DND-41 (cell line): Measurements from ENCODE around the gene NUP50.

Experiments
- ATAC-seq: fragments of 200-7000 bp; cut with Tn5 transposase; 3 replicates; pipeline ENCODE4 v1.9.1; 2021; ENCODE audit warnings: low read depth; ENCODE audit not compliant: insufficient read depth
- DNase-seq: peaks from one replicate; pipeline ENCODE4 v3.0.0-alpha.2; 2020
- H2AFZ ChIP-seq: 2 replicates; pipeline ENCODE4 v1.6.0; 2012; ENCODE audit warnings: low read depth, low read length
- H3K27ac ChIP-seq: 2 replicates; pipeline ENCODE4 v1.5.1; 2012; ENCODE audit warnings: low read length, inconsistent platforms
- H3K27me3 ChIP-seq: fragments of 200-600 bp; sonication (generic); 2 replicates; pipeline ENCODE4 v1.6.0; 2012; ENCODE audit warnings: low read length, mild to moderate bottlenecking, inconsistent platforms; ENCODE audit not compliant: insufficient read depth, poor library complexity
- H3K36me3 ChIP-seq: 2 replicates; pipeline ENCODE4 v1.5.1; 2012; ENCODE audit warnings: low read length, inconsistent platforms; ENCODE audit not compliant: insufficient read depth
- H3K4me1 ChIP-seq: 2 replicates; pipeline ENCODE4 v1.5.1; 2012; ENCODE audit warnings: mild to moderate bottlenecking, low read length; ENCODE audit not compliant: insufficient read depth
- H3K4me2 ChIP-seq: 2 replicates; pipeline ENCODE4 v1.6.0; 2012; ENCODE audit warnings: mild to moderate bottlenecking, moderate library complexity, low read length, inconsistent platforms; ENCODE audit not compliant: insufficient read depth
- H3K4me3 ChIP-seq, 2 experiments: fragments of 200-600 bp in 1 of 2; shearing (Covaris generic) in 1 of 2; 2 replicates each; pipeline ENCODE4 v1.5.1; 2012 to 2016; ENCODE audit warnings: inconsistent platforms in 2 of 2, low read length in 2 of 2, mild to moderate bottlenecking in 2 of 2, low read depth in 1 of 2, moderate library complexity in 1 of 2
- H3K79me2 ChIP-seq: 2 replicates; pipeline ENCODE4 v1.6.0; 2012; ENCODE audit warnings: low read length, inconsistent platforms; ENCODE audit not compliant: insufficient read depth
- H3K9ac ChIP-seq: 2 replicates; pipeline ENCODE4 v1.6.0; 2012; ENCODE audit warnings: low read depth, mild to moderate bottlenecking, inconsistent platforms, low read length, moderate library complexity
- H3K9me3 ChIP-seq: 2 replicates; pipeline ENCODE4 v1.5.1; 2012; ENCODE audit warnings: low read length, moderate library complexity, mild to moderate bottlenecking, inconsistent platforms; ENCODE audit not compliant: insufficient read depth, severe bottlenecking
- H4K20me1 ChIP-seq: 2 replicates; pipeline ENCODE4 v1.6.0; 2012; ENCODE audit warnings: low read length; ENCODE audit not compliant: insufficient read depth
- CTCF ChIP-seq: IDR thresholded peaks from 2 replicates; pipeline ENCODE4 v1.5.1; 2012; ENCODE audit warnings: borderline replicate concordance, low read length, moderate library complexity, mild to moderate bottlenecking; ENCODE audit not compliant: poor library complexity, severe bottlenecking; ENCODE audit errors: extremely low read depth
- EZH2 ChIP-seq: IDR thresholded peaks from 3 replicates; pipeline ENCODE4 v1.6.1; 2012; ENCODE audit warnings: borderline replicate concordance, low read depth, mild to moderate bottlenecking, moderate library complexity, low read length, inconsistent platforms; ENCODE audit not compliant: severe bottlenecking

The NUP50 gene

DNA sequence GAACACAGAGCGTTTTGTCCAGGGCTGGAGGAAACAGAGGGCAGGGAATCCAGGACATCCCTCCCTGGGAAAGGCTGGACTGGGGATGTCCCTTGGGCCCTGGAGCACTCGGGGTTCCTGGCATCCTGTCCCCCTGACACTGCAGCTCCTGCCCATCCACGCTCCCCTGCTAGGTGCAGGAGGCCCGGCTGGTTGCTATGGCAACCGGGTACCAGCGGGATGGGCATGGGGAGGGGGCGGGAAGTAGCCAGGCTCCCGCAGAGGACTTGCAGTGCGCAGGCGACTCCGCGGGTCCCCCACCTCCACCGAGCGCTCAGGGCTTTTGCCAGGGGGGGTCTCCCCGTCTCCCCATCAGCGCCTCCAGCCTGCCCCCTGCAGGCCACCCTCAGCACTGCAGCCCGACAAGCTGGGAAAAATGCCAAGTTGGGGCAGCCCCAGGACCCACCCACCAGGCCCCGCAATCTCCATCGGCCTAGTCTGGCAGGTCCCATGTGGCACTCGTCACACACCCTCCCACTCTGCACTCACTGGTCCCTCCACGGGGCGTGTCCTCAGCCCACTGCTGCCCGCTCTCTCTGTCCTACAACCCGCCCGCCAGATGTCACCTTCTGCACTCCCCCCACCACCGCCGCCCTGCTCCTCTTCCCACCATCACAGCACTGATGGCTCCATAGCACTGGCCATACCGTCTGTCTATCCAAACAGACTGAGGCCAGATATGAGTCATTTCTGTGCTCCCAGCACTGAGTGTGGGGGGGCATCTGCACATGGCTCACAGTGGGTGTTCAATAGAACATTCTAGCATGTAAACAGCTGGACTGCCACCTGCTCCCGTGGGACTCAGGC, 45.5 kb downstream of the NUP50 start:
- Histone ChIP-seq H3K9ac (no peak overlapping the region), H3K4me2 (no peak overlapping the region), H3K27ac (no peak overlapping the region), H3K4me1 (no peaks in the 10 kb centered on the region), H3K79me2 (no peaks in the 10 kb centered on the region), H3K4me3 (no peak overlapping the region), H3K36me3 (peaks cover 11% of the 10 kb centered on the region; the same call in 1 of the 2 replicates), H3K27me3 (no peaks in the 10 kb centered on the region), H4K20me1 (peaks cover 35% of the 10 kb centered on the region; the same call in 1 of the 2 replicates), H2AFZ (no peak overlapping the region), H3K9me3 (no peaks in the 10 kb centered on the region)
- peak; percentile 42 for DNase-seq
- peak; percentile 33; the same call in 1 of the 3 replicates for ATAC-seq
- peak; percentile 74 for TF ChIP-seq CTCF
- no peak for TF ChIP-seq EZH2

DNA sequence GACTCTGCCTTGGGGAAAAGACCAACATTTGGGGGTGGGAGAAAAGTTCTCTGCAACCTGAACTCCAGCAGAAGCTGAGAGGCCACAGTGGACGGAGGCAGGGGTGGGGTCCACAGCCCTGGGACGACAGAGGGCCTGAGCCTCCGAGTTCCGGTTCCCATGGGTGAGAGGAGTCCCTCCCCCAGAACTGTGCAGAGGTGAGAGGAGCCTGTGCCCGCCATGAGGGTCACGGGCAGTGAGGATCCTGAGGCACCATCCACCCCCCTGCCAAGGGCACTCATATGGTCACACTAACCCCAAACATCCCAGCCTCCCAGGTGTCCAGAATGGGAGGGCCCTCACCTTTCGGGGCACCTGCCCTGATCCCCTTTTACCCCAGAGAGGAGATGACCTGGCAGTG, 46.4 kb downstream of the NUP50 start:
- Histone ChIP-seq H3K4me1 (no peaks in the 10 kb centered on the region), H3K4me3 (no peak overlapping the region), H3K36me3 (peaks cover 8% of the 10 kb centered on the region; the same call in 1 of the 2 replicates), H3K79me2 (no peaks in the 10 kb centered on the region), H3K9ac (no peak overlapping the region), H3K9me3 (no peaks in the 10 kb centered on the region), H3K27ac (no peak overlapping the region), H3K4me2 (no peak overlapping the region), H4K20me1 (peaks cover 35% of the 10 kb centered on the region; the same call in 1 of the 2 replicates), H2AFZ (no peak overlapping the region), H3K27me3 (no peaks in the 10 kb centered on the region)
- TF ChIP-seq EZH2 (no peak), CTCF (no peak)
- no peak for ATAC-seq
- DNase-seq: no peak

GRCh38 chr22:45210577-45210976, 46.9 kb downstream of the NUP50 start:
- Histone ChIP-seq H3K4me1 (no peaks in the 10 kb centered on the region), H3K27ac (no peak overlapping the region), H3K4me3 (no peak overlapping the region), H4K20me1 (peaks cover 35% of the 10 kb centered on the region; the same call in 1 of the 2 replicates), H3K9ac (no peak overlapping the region), H3K9me3 (no peaks in the 10 kb centered on the region), H3K36me3 (0 out of 2 replicates have a peak, but pooled peaks cover 5% of the 10 kb centered on the region), H2AFZ (no peak overlapping the region), H3K4me2 (no peak overlapping the region), H3K27me3 (no peaks in the 10 kb centered on the region), H3K79me2 (no peaks in the 10 kb centered on the region)
- TF ChIP-seq EZH2: no peak
- no peak for TF ChIP-seq CTCF
- ATAC-seq (no peak), DNase-seq (no peak)
